SK-N-DZ (cell line): ENCODE results near the gene HARBI1.

ENCODE experiments used
- DNase-seq: peaks from one replicate; pipeline ENCODE4 v3.0.0-alpha.2; 2015; ENCODE audit warnings: low spot score

HARBI1 gene

GRCh38 chr11:46554213-46555147 lies 62.5 kb downstream of the HARBI1 start:
- no peak for DNase-seq

DNA sequence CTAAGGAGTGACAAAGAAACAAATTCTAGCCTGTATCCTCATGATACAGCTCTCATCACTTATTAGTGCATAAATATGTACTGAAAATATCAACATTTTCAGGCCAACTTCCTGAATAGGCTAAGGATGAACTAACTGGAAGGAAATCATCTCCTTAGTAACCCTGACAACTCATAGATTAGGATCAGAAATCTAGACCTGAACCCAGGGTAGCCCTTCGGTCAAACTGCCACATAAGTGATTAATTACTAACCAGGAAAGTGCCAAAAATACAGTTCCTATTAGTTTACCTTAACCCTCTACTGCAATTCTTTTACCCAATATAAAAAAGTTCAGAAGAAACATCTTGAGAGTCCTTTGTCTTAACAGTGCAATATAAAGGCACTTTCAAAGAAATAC lies 63.2 kb downstream of the HARBI1 start:
- DNase-seq, result no peak
